ENCODE results near the gene MRPL14. TPM values are rescaled to one million over a fixed set of nuclear protein-coding genes. Genes with fewer than 3 reads are reported as not detected.

The MRPL14 gene
- total RNA-seq, 1 donor from 2014 or later, result 46.9 TPM

DNA sequence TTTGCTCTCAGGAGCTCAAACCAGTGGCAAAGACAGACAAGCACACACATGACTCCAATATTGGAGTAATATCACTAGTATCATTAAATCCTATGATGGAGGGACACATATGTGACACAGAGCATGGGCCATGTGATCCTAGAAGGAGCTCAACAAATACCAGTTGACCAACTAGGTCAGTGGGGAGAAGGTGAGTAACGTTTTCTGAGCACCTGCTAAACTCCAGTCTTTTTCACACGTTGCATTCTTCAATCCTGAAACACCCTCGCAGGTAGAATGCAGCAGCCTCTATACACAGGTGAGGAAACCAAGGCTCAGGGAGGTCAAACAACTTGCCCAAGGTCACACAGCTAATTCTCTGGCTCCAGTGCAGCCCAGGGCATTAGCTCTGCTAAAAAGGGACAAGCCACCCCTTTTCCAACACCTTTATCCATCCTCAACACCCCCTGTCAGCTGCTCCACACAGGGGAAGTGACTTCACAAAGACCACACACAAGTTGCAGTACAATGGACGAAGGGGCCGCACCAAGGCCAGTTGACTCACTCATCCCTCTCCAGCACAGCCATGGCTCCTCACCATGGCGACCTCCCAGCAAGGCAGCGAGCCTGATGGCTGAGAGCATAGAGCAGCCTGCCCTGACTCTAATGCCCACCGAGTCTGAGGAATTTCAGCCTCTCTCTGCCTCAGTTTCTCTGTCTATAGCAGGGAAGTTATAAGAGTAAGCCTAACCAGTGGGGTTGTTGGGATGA, 35.8 kb upstream of the MRPL14 start:
- H3K27ac Mint-ChIP-seq, result no peak overlapping the region
- peaks cover 4% of the 10 kb centered on the region for H3K4me1 Mint-ChIP-seq
- H3K4me3 Mint-ChIP-seq, result no peak overlapping the region
- H3K27me3 Mint-ChIP-seq (ENCODE audit: low read depth), result peaks cover 11% of the 10 kb centered on the region
- H3K9me3 Mint-ChIP-seq, result no peaks in the 10 kb centered on the region
- TF ChIP-seq, protein P1, sequence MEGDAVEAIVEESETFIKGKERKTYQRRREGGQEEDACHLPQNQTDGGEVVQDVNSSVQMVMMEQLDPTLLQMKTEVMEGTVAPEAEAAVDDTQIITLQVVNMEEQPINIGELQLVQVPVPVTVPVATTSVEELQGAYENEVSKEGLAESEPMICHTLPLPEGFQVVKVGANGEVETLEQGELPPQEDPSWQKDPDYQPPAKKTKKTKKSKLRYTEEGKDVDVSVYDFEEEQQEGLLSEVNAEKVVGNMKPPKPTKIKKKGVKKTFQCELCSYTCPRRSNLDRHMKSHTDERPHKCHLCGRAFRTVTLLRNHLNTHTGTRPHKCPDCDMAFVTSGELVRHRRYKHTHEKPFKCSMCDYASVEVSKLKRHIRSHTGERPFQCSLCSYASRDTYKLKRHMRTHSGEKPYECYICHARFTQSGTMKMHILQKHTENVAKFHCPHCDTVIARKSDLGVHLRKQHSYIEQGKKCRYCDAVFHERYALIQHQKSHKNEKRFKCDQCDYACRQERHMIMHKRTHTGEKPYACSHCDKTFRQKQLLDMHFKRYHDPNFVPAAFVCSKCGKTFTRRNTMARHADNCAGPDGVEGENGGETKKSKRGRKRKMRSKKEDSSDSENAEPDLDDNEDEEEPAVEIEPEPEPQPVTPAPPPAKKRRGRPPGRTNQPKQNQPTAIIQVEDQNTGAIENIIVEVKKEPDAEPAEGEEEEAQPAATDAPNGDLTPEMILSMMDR (IDR thresholded peaks at IDR 0.05; ENCODE audit: unreplicated experiment), result no peak
- no peaks in the 10 kb centered on the region for H3K36me3 Mint-ChIP-seq
- DNase-seq (ENCODE audit: low spot score in 2 of 2, unreplicated experiment in 2 of 2), result no peak

GRCh38 chr6:44161997-44162338, 34.7 kb upstream of the MRPL14 start:
- Mint-ChIP-seq H3K4me1 (peaks cover 4% of the 10 kb centered on the region), H3K27me3 (ENCODE audit: low read depth) (peaks cover 11% of the 10 kb centered on the region), H3K36me3 (no peaks in the 10 kb centered on the region), H3K9me3 (no peaks in the 10 kb centered on the region), H3K27ac (no peak overlapping the region), H3K4me3 (no peak overlapping the region)
- TF ChIP-seq, protein P1 (IDR thresholded peaks at IDR 0.05; ENCODE audit: unreplicated experiment), result no peak
- DNase-seq (ENCODE audit: low spot score in 2 of 2, unreplicated experiment in 2 of 2), result no peak

- no peaks in the 10 kb centered on the region for H3K4me1 Mint-ChIP-seq
- H3K4me3 Mint-ChIP-seq, result no peak within 1 kb of the TSS
These were observed 31.5 kb upstream of the MRPL14 start, which contains the start of gene CAPN11 for GRCh38 chr6:44158770-44159228. Gene CAPN11 (plus strand): TSS chr6:44158820. CDS start chr6:44158849, 29 bp downstream.

GRCh38 chr6:44157152-44157521, 29.9 kb upstream of the MRPL14 start:
- Mint-ChIP-seq H3K27me3 (ENCODE audit: low read depth) (no peaks in the 10 kb centered on the region), H3K36me3 (peaks cover 4% of the 10 kb centered on the region), H3K9me3 (no peaks in the 10 kb centered on the region), H3K4me1 (no peaks in the 10 kb centered on the region), H3K27ac (no peak overlapping the region), H3K4me3 (no peak overlapping the region)
- DNase-seq (ENCODE audit: low spot score in 2 of 2, unreplicated experiment in 2 of 2), result no peak
- TF ChIP-seq, protein P1 (IDR thresholded peaks at IDR 0.05; ENCODE audit: unreplicated experiment), result no peak

More at GRCh38 chr6:44158770-44159228, 31.5 kb upstream of the MRPL14 start, which contains the start of gene CAPN11:
- H3K27ac Mint-ChIP-seq, result no peak within 1 kb of the TSS
- H3K36me3 Mint-ChIP-seq, result no peaks in the 10 kb centered on the region
- no peaks in the 10 kb centered on the region for H3K9me3 Mint-ChIP-seq
- TF ChIP-seq, protein P1 (IDR thresholded peaks at IDR 0.05; ENCODE audit: unreplicated experiment), result no peak
- H3K27me3 Mint-ChIP-seq (ENCODE audit: low read depth), result peaks cover 2% of the 10 kb centered on the region
- DNase-seq (ENCODE audit: low spot score in 2 of 2, unreplicated experiment in 2 of 2), result no peak

DNA sequence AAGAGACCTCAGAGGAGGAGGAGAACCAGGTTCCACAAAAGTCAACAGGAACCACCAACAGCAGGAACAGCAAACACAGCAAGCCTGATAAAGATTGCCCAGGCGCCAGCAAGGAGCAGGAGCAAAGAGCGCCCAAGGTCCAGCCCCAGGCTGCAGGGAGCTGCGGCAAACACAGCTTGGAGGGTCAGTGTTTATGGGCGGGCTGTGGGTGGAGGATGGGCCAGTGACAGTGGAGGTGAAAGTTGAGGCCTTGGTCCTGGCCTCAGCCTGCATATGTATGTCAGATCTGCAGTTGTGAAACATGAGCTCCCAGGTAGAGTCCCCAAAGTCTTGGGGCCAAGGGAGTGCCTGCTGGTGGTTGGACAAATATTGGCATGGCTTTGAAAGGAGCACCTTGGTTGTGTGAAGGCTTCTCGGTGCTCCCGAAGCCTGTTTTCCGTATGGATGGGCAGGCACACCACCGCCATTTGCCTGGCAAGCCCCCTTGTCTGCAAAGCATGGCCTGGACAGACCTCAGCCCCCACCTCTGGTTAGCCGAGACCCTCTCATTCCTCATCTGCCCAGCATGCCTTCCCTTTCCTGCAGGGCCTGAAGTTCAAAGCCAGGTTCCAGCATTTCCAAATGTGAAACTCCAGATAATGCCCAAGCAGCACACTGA, 29.4 kb upstream of the MRPL14 start:
- TF ChIP-seq, protein P1 (IDR thresholded peaks at IDR 0.05; ENCODE audit: unreplicated experiment), result no peak
- Mint-ChIP-seq H3K4me3 (no peak overlapping the region), H3K36me3 (peaks cover 4% of the 10 kb centered on the region), H3K27me3 (ENCODE audit: low read depth) (no peaks in the 10 kb centered on the region), H3K9me3 (no peaks in the 10 kb centered on the region), H3K4me1 (no peaks in the 10 kb centered on the region), H3K27ac (no peak overlapping the region)
- DNase-seq (ENCODE audit: low spot score in 2 of 2, unreplicated experiment in 2 of 2), result no peak

Data from mesothelial cell of epicardium (in vitro differentiated cells).